ENCODE measurements around the gene CELF2. TPM values are rescaled to one million over a fixed set of nuclear protein-coding genes. Genes with fewer than 3 reads are reported as not detected.

The CELF2 gene
- polyA plus RNA-seq, 1 donor from 2014 or later, result 55.5 TPM

GRCh38 chr10:11224792-11225416 lies 207.2 kb downstream of the CELF2 start:
- Histone ChIP-seq H3K27me3 (ENCODE audit: insufficient read depth, low read depth, low read length) (no peaks in the 10 kb centered on the region), H3K4me2 (ENCODE audit: low read length) (no peak overlapping the region), H3K4me3 (ENCODE audit: low read length) (no peak overlapping the region), H3K79me2 (replicated peaks; ENCODE audit: insufficient read depth, low read length) (no peaks in the 10 kb centered on the region), H4K20me1 (ENCODE audit: insufficient read depth) (no peaks in the 10 kb centered on the region), H3F3A (ENCODE audit: insufficient read depth, low read length, poor library complexity, severe bottlenecking) (no peaks in the 10 kb centered on the region), H3K9ac (ENCODE audit: low read length) (no peak overlapping the region), H3K27ac (ENCODE audit: low read length) (no peak overlapping the region), H3K9me2 (ENCODE audit: insufficient read depth, low read length) (no peaks in the 10 kb centered on the region), H3K36me3 (ENCODE audit: insufficient read depth, low read length) (peaks cover 8% of the 10 kb centered on the region), H2AFZ (ENCODE audit: low read depth, low read length) (no peak overlapping the region), H3K9me3 (ENCODE audit: low read length) (no peaks in the 10 kb centered on the region)
- no peak for TF ChIP-seq EP300 (conservative IDR thresholded peaks at IDR 0.05; ENCODE audit: poor library complexity, severe bottlenecking)
- no peak for TF ChIP-seq TAF1 (IDR thresholded peaks at IDR 0.05; ENCODE audit: low read depth)
- no peak for TF ChIP-seq SMC3 (conservative IDR thresholded peaks at IDR 0.05; ENCODE audit: poor library complexity)
- TF ChIP-seq MXI1 (conservative IDR thresholded peaks at IDR 0.05; ENCODE audit: poor library complexity, severe bottlenecking), result no peak

GRCh38 chr10:11225935-11226334 lies 208.3 kb downstream of the CELF2 start:
- H3K27me3 ChIP-seq (ENCODE audit: insufficient read depth, low read depth, low read length), result no peaks in the 10 kb centered on the region
- H3K9me2 ChIP-seq (ENCODE audit: insufficient read depth, low read length), result no peaks in the 10 kb centered on the region
- H2AFZ ChIP-seq (ENCODE audit: low read depth, low read length), result no peak overlapping the region
- H3K36me3 ChIP-seq (ENCODE audit: insufficient read depth, low read length), result peaks cover 4% of the 10 kb centered on the region
- no peaks in the 10 kb centered on the region for H4K20me1 ChIP-seq (ENCODE audit: insufficient read depth)
- no peak overlapping the region for H3K4me3 ChIP-seq (ENCODE audit: low read length)
- H3K4me2 ChIP-seq (ENCODE audit: low read length), result no peak overlapping the region
- H3K9me3 ChIP-seq (ENCODE audit: low read length), result no peaks in the 10 kb centered on the region
- no peak overlapping the region for H3K9ac ChIP-seq (ENCODE audit: low read length)
- H3K27ac ChIP-seq (ENCODE audit: low read length), result no peak overlapping the region
- H3K79me2 ChIP-seq (replicated peaks; ENCODE audit: insufficient read depth, low read length), result no peaks in the 10 kb centered on the region
- no peak for TF ChIP-seq MXI1 (conservative IDR thresholded peaks at IDR 0.05; ENCODE audit: poor library complexity, severe bottlenecking)
- H3F3A ChIP-seq (ENCODE audit: insufficient read depth, low read length, poor library complexity, severe bottlenecking), result peaks cover 3% of the 10 kb centered on the region

- no peaks in the 10 kb centered on the region for H3K9me2 ChIP-seq (ENCODE audit: insufficient read depth, low read length)
- H3K9ac ChIP-seq (ENCODE audit: low read length), result no peak overlapping the region
- TF ChIP-seq RAD21 (conservative IDR thresholded peaks at IDR 0.05) (no peak), REST (IDR thresholded peaks at IDR 0.05; ENCODE audit: borderline replicate concordance) (no peak), CTCF (IDR thresholded peaks at IDR 0.05; ENCODE audit: poor library complexity, severe bottlenecking) (no peak), EP300 (conservative IDR thresholded peaks at IDR 0.05; ENCODE audit: poor library complexity, severe bottlenecking) (no peak), MXI1 (conservative IDR thresholded peaks at IDR 0.05; ENCODE audit: poor library complexity, severe bottlenecking) (no peak), POLR2AphosphoS5 (IDR thresholded peaks at IDR 0.05) (no peak), TAF1 (IDR thresholded peaks at IDR 0.05; ENCODE audit: low read depth) (no peak), EZH2 (IDR thresholded peaks at IDR 0.05; ENCODE audit: borderline replicate concordance, insufficient read depth, low read length, poor library complexity, severe bottlenecking) (no peak), SMC3 (conservative IDR thresholded peaks at IDR 0.05; ENCODE audit: poor library complexity) (no peak)
- H2AFZ ChIP-seq (ENCODE audit: low read depth, low read length), result no peak overlapping the region
- H3K79me2 ChIP-seq (replicated peaks; ENCODE audit: insufficient read depth, low read length), result no peaks in the 10 kb centered on the region
- H3K4me3 ChIP-seq (ENCODE audit: low read length), result no peak overlapping the region
- no peaks in the 10 kb centered on the region for H3K27me3 ChIP-seq (ENCODE audit: insufficient read depth, low read depth, low read length)
- H3K36me3 ChIP-seq (ENCODE audit: insufficient read depth, low read length), result peaks cover 3% of the 10 kb centered on the region
- H3K27ac ChIP-seq (ENCODE audit: low read length), result no peak overlapping the region
- H3F3A ChIP-seq (ENCODE audit: insufficient read depth, low read length, poor library complexity, severe bottlenecking), result peaks cover 3% of the 10 kb centered on the region
- no peaks in the 10 kb centered on the region for H3K9me3 ChIP-seq (ENCODE audit: low read length)
- H3K4me2 ChIP-seq (ENCODE audit: low read length), result no peak overlapping the region
- H4K20me1 ChIP-seq (ENCODE audit: insufficient read depth), result no peaks in the 10 kb centered on the region
Measured at GRCh38 chr10:11227103-11227502, 209.4 kb downstream of the CELF2 start.
